Natural killer cell (primary cell): ENCODE data around the gene RIPK1. TPM values are rescaled to one million over a fixed set of nuclear protein-coding genes. Genes with fewer than 3 reads are reported as not detected.

ENCODE experiments used
- ATAC-seq, 3 donors: fragments of 150-1000 bp in 2 of 3; fragments of 200-7000 bp in 1 of 3; cut with Tn5 transposase; 1 replicate in 1 of 3; 2 replicates in 2 of 3; pipeline ENCODE4 v1.10.0; 2021; ENCODE audit warnings: mild to moderate bottlenecking in 2 of 3, moderate library complexity in 2 of 3
- DNase-seq, 2 donors: peaks; one replicate each; pipeline versions ENCODE4 v3.0.0 to v3.0.0-alpha.2; 2013 to 2021; ENCODE audit warnings: mixed read lengths in 1 of 2
- H3K27ac ChIP-seq: one replicate; pipeline ENCODE4 v1.5.1; 2013; ENCODE audit warnings: mild to moderate bottlenecking, low read length
- H3K27me3 ChIP-seq: one replicate; pipeline ENCODE4 v1.6.1; 2013; ENCODE audit warnings: low read length; ENCODE audit not compliant: control insufficient read depth, insufficient read depth
- H3K36me3 ChIP-seq: one replicate; pipeline ENCODE4 v1.6.1; 2013; ENCODE audit warnings: low read length; ENCODE audit not compliant: control insufficient read depth, insufficient read depth
- H3K4me1 ChIP-seq: one replicate; pipeline ENCODE4 v1.6.1; 2013; ENCODE audit warnings: low read length; ENCODE audit not compliant: control insufficient read depth, insufficient read depth
- H3K4me3 ChIP-seq: one replicate; pipeline ENCODE4 v1.5.1; 2013; ENCODE audit warnings: low read length
- H3K9me3 ChIP-seq: one replicate; pipeline ENCODE4 v1.6.1; 2013; ENCODE audit warnings: low read length; ENCODE audit not compliant: control insufficient read depth, insufficient read depth
- H3K27ac Mint-ChIP-seq, 2 donors: one replicate each; pipeline ENCODE4 v1.8.0; 2022; ENCODE audit warnings: mild to moderate bottlenecking in 2 of 2, mixed read lengths in 2 of 2, moderate library complexity in 1 of 2
- H3K27me3 Mint-ChIP-seq, 2 donors: one replicate each; pipeline ENCODE4 v1.8.0; 2022; ENCODE audit warnings: low read depth in 2 of 2, mixed read lengths in 2 of 2
- H3K36me3 Mint-ChIP-seq: one replicate; pipeline ENCODE4 v1.8.0; 2022; ENCODE audit warnings: mixed read lengths
- H3K4me1 Mint-ChIP-seq, 2 donors: one replicate each; pipeline ENCODE4 v1.8.0; 2022; ENCODE audit warnings: mixed read lengths in 2 of 2
- H3K4me3 Mint-ChIP-seq: one replicate; pipeline ENCODE4 v1.8.0; 2022; ENCODE audit warnings: mild to moderate bottlenecking, moderate library complexity, mixed read lengths
- H3K9me3 Mint-ChIP-seq, 2 donors: one replicate each; pipeline ENCODE4 v1.8.0; 2022; ENCODE audit warnings: mixed read lengths in 2 of 2
- CTCF ChIP-seq: fragments of 200-600 bp; IDR thresholded peaks from one replicate; pipeline ENCODE4 v1.8.0; 2022; ENCODE audit warnings: antibody characterized with exemption
- WGBS: methylation state at CpG from one replicate; pipeline ENCODE4 v1.1.7; 2013; ENCODE audit warnings: missing lambda C conversion rate; ENCODE audit not compliant: insufficient coverage; 5-methylcytosine and 5-hydroxymethylcytosine counted together
- intact Hi-C: fragments of 100-400 bp; cut with micrococcal nuclease; formaldehyde crosslinking; loops from one replicate; pipeline ENCODE4 v1.14.2; 2022
- total RNA-seq, 4 donors: library from RNA; stranded (reverse); fragments of 120-200 nt in 1 of 4; gene quantifications; one replicate each; pipeline versions ENCODE4 v1.2.3 to v1.2.4, GENCODE V29; 2013 to 2022

RIPK1 gene
- total RNA-seq, 3 donors from 2014 or later (not counting 1 experiment from before 2014, with no cell fraction given), result 30.9 to 44.8 (median 34.5) TPM

GRCh38 chr6:3128356-3129108, 60.2 kb downstream of the RIPK1 start:
- H3K27me3 ChIP-seq, result no peaks in the 10 kb centered on the region
- intact Hi-C loops, result no loop called here
- Mint-ChIP-seq H3K27ac (no peak overlapping the region), H3K4me3 (no peak overlapping the region), H3K4me1 (no peaks in the 10 kb centered on the region), H3K27me3 (no peaks in the 10 kb centered on the region), H3K9me3 (no peaks in the 10 kb centered on the region), H3K36me3 (no peaks in the 10 kb centered on the region)
- peaks cover 3% of the 10 kb centered on the region for H3K4me1 ChIP-seq
- no peaks in the 10 kb centered on the region for H3K9me3 ChIP-seq
- no peak for ATAC-seq
- TF ChIP-seq CTCF, result no peak
- 97% methylated on average over 13 of the region's 15 CpGs for WGBS
- DNase-seq, result no peak
- H3K36me3 ChIP-seq, result no peaks in the 10 kb centered on the region
- H3K27ac ChIP-seq, result no peak overlapping the region
- H3K4me3 ChIP-seq, result no peak overlapping the region

GRCh38 chr6:3131695-3132094, 63.4 kb downstream of the RIPK1 start:
- no peak overlapping the region for H3K4me3 ChIP-seq
- no peaks in the 10 kb centered on the region for H3K9me3 Mint-ChIP-seq
- H3K4me3 Mint-ChIP-seq, result no peak overlapping the region
- no peaks in the 10 kb centered on the region for H3K4me1 ChIP-seq
- 95% methylated on average over 15 of the region's 15 CpGs for WGBS
- no peaks in the 10 kb centered on the region for H3K27me3 Mint-ChIP-seq
- no peaks in the 10 kb centered on the region for H3K36me3 ChIP-seq
- DNase-seq (no peak), ATAC-seq (no peak)
- H3K9me3 ChIP-seq, result no peaks in the 10 kb centered on the region
- H3K27me3 ChIP-seq, result no peaks in the 10 kb centered on the region
- no peaks in the 10 kb centered on the region for H3K36me3 Mint-ChIP-seq
- intact Hi-C loops, result no loop called here
- H3K4me1 Mint-ChIP-seq, result no peaks in the 10 kb centered on the region
- no peak overlapping the region for H3K27ac ChIP-seq
- H3K27ac Mint-ChIP-seq, result no peak overlapping the region
- TF ChIP-seq CTCF, result no peak

- ATAC-seq (no peak), DNase-seq (no peak)
- intact Hi-C loops, result no loop called here
- Histone ChIP-seq H3K9me3 (no peaks in the 10 kb centered on the region), H3K4me1 (no peaks in the 10 kb centered on the region), H3K27me3 (no peaks in the 10 kb centered on the region), H3K27ac (no peak overlapping the region), H3K36me3 (peaks cover 8% of the 10 kb centered on the region), H3K4me3 (no peak overlapping the region)
- peaks cover 1% of the 10 kb centered on the region for H3K36me3 Mint-ChIP-seq
- no peak overlapping the region for H3K4me3 Mint-ChIP-seq
- no peak for TF ChIP-seq CTCF
- no peaks in the 10 kb centered on the region for H3K9me3 Mint-ChIP-seq
- H3K27ac Mint-ChIP-seq, result no peak overlapping the region
- no peaks in the 10 kb centered on the region for H3K27me3 Mint-ChIP-seq
- no peaks in the 10 kb centered on the region for H3K4me1 Mint-ChIP-seq
- 94% methylated on average over 7 of the region's 9 CpGs for WGBS
These were observed 65.2 kb downstream of the RIPK1 start for GRCh38 chr6:3133515-3133914.
